ENCODE measurements around the gene PLB1.
"Not testable (repeated sequence)": the region's sequence is repeated elsewhere in the genome, so short reads cannot be mapped to it uniquely, and the experiment has no call there.

DNA sequence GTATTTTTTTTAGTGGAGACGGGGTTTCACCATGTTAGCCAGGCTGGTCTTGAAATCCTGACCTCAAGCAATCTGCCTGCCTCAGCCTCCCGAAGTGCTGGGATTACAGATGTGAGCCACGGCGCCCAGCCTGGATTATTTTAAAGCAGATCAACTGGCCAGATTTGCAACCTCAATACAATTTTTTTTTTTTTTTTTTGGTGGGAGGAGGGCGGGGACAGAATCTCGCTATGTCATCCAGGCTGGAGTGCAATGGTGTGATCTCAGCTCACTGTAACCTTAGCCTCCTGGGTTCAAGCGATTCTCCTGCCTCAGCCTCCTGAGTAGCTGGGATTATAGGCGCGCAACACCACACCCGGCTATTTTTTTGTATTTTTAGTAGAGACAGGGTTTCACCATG, 54.5 kb downstream of the PLB1 start:
- TF ChIP-seq, protein P1, sequence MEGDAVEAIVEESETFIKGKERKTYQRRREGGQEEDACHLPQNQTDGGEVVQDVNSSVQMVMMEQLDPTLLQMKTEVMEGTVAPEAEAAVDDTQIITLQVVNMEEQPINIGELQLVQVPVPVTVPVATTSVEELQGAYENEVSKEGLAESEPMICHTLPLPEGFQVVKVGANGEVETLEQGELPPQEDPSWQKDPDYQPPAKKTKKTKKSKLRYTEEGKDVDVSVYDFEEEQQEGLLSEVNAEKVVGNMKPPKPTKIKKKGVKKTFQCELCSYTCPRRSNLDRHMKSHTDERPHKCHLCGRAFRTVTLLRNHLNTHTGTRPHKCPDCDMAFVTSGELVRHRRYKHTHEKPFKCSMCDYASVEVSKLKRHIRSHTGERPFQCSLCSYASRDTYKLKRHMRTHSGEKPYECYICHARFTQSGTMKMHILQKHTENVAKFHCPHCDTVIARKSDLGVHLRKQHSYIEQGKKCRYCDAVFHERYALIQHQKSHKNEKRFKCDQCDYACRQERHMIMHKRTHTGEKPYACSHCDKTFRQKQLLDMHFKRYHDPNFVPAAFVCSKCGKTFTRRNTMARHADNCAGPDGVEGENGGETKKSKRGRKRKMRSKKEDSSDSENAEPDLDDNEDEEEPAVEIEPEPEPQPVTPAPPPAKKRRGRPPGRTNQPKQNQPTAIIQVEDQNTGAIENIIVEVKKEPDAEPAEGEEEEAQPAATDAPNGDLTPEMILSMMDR (IDR thresholded peaks at IDR 0.05), result not testable (repeated sequence)
- not testable (repeated sequence) for TF ChIP-seq FOXJ3 (CRISPR knock-in tag; IDR thresholded peaks at IDR 0.05; ENCODE audit: borderline replicate concordance); JUN (CRISPR knock-in tag; IDR thresholded peaks at IDR 0.05); ZNF423 (CRISPR knock-in tag; IDR thresholded peaks at IDR 0.05); FOXP1 (CRISPR knock-in tag; IDR thresholded peaks at IDR 0.05; ENCODE audit: borderline replicate concordance); ETV6 (CRISPR knock-in tag; IDR thresholded peaks at IDR 0.05); MYBL2 (CRISPR knock-in tag; IDR thresholded peaks at IDR 0.05); KAT7 (CRISPR knock-in tag; IDR thresholded peaks at IDR 0.05; ENCODE audit: borderline replicate concordance); GABPB1 (CRISPR knock-in tag; IDR thresholded peaks at IDR 0.05)
- TF ChIP-seq, protein P2, sequence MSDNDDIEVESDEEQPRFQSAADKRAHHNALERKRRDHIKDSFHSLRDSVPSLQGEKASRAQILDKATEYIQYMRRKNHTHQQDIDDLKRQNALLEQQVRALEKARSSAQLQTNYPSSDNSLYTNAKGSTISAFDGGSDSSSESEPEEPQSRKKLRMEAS (CRISPR knock-in tag; IDR thresholded peaks at IDR 0.05), result not testable (repeated sequence)
- TF ChIP-seq, protein P3, sequence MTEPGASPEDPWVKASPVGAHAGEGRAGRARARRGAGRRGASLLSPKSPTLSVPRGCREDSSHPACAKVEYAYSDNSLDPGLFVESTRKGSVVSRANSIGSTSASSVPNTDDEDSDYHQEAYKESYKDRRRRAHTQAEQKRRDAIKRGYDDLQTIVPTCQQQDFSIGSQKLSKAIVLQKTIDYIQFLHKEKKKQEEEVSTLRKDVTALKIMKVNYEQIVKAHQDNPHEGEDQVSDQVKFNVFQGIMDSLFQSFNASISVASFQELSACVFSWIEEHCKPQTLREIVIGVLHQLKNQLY (CRISPR knock-in tag; IDR thresholded peaks at IDR 0.05), result not testable (repeated sequence)
- TF ChIP-seq, protein P4, sequence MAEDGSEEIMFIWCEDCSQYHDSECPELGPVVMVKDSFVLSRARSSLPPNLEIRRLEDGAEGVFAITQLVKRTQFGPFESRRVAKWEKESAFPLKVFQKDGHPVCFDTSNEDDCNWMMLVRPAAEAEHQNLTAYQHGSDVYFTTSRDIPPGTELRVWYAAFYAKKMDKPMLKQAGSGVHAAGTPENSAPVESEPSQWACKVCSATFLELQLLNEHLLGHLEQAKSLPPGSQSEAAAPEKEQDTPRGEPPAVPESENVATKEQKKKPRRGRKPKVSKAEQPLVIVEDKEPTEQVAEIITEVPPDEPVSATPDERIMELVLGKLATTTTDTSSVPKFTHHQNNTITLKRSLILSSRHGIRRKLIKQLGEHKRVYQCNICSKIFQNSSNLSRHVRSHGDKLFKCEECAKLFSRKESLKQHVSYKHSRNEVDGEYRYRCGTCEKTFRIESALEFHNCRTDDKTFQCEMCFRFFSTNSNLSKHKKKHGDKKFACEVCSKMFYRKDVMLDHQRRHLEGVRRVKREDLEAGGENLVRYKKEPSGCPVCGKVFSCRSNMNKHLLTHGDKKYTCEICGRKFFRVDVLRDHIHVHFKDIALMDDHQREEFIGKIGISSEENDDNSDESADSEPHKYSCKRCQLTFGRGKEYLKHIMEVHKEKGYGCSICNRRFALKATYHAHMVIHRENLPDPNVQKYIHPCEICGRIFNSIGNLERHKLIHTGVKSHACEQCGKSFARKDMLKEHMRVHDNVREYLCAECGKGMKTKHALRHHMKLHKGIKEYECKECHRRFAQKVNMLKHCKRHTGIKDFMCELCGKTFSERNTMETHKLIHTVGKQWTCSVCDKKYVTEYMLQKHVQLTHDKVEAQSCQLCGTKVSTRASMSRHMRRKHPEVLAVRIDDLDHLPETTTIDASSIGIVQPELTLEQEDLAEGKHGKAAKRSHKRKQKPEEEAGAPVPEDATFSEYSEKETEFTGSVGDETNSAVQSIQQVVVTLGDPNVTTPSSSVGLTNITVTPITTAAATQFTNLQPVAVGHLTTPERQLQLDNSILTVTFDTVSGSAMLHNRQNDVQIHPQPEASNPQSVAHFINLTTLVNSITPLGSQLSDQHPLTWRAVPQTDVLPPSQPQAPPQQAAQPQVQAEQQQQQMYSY (CRISPR knock-in tag; IDR thresholded peaks at IDR 0.05), result not testable (repeated sequence)
- TF ChIP-seq, protein P5, sequence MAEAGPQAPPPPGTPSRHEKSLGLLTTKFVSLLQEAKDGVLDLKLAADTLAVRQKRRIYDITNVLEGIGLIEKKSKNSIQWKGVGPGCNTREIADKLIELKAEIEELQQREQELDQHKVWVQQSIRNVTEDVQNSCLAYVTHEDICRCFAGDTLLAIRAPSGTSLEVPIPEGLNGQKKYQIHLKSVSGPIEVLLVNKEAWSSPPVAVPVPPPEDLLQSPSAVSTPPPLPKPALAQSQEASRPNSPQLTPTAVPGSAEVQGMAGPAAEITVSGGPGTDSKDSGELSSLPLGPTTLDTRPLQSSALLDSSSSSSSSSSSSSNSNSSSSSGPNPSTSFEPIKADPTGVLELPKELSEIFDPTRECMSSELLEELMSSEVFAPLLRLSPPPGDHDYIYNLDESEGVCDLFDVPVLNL (CRISPR knock-in tag; IDR thresholded peaks at IDR 0.05; ENCODE audit: borderline replicate concordance, low read depth), result not testable (repeated sequence)
